Thyroid gland (tissue), 4 donors: Measurements from ENCODE around the gene TSHZ2. TPM values are rescaled to one million over a fixed set of nuclear protein-coding genes. Genes with fewer than 3 reads are reported as not detected.

ENCODE experiments used
- DNase-seq, 2 donors: peaks; one replicate each; pipeline ENCODE4 v3.0.0-alpha.2; 2019
- H3K27ac ChIP-seq, 3 donors: fragments of 200-600 bp; sonication (generic); 1 replicate in 2 of 3; 2 replicates in 1 of 3; pipeline ENCODE4 v1.5.1; 2016 to 2019; ENCODE audit warnings: mild to moderate bottlenecking in 1 of 3, moderate library complexity in 1 of 3
- H3K27me3 ChIP-seq: fragments of 200-600 bp; sonication (generic); one replicate; pipeline ENCODE4 v1.5.1; 2019
- H3K36me3 ChIP-seq, 2 donors: fragments of 200-600 bp; sonication (generic); one replicate each; pipeline ENCODE4 v1.5.1; 2016 to 2019
- H3K4me1 ChIP-seq, 2 donors: fragments of 200-600 bp; sonication (generic); one replicate each; pipeline ENCODE4 v1.5.1; 2017 to 2019
- H3K4me3 ChIP-seq, 3 donors: fragments of 200-600 bp; sonication (generic); replicated peaks in 1 of 3; 1 replicate in 2 of 3; 2 replicates in 1 of 3; pipeline ENCODE4 v1.5.1; 2016; ENCODE audit warnings: mild to moderate bottlenecking in 1 of 3
- H3K9me3 ChIP-seq: fragments of 200-600 bp; sonication (generic); one replicate; pipeline ENCODE4 v1.5.1; 2017
- POLR2A ChIP-seq, 2 donors: fragments of 450-650 bp; IDR thresholded peaks; one replicate each; pipeline ENCODE4 v1.6.1; 2017; ENCODE audit warnings: antibody characterized with exemption in 2 of 2, mild to moderate bottlenecking in 2 of 2, moderate library complexity in 1 of 2
- WGBS, 2 donors: methylation state at CpG; one replicate each; pipeline ENCODE4 v1.1.5; 2017; 5-methylcytosine and 5-hydroxymethylcytosine counted together
- intact Hi-C: fragments of 100-400 bp; cut with DNase I; formaldehyde crosslinking; loops from one replicate; pipeline ENCODE4 v1.15.1; 2023
- total RNA-seq, 4 donors: library from RNA; depleted of rRNA; stranded (reverse); fragments of >200 nt; gene quantifications; one replicate each; pipeline ENCODE4 v1.2.3, GENCODE V29; 2016
- TF ChIP-seq, protein P1 (sequence below), 6 experiments: fragments of 200-600 bp in 3 of 6; fragments of 450-650 bp in 3 of 6; sonication (generic) in 3 of 6; IDR thresholded peaks; one replicate each; pipeline ENCODE4 v1.5.1; 2016 to 2019; ENCODE audit warnings: antibody characterized with exemption in 6 of 6, mild to moderate bottlenecking in 2 of 6, inconsistent platforms in 1 of 6, moderate library complexity in 1 of 6

Gene TSHZ2
- total RNA-seq, 4 donors from 2014 or later, result 11.0 to 27.9 (median 14.0) TPM

DNA sequence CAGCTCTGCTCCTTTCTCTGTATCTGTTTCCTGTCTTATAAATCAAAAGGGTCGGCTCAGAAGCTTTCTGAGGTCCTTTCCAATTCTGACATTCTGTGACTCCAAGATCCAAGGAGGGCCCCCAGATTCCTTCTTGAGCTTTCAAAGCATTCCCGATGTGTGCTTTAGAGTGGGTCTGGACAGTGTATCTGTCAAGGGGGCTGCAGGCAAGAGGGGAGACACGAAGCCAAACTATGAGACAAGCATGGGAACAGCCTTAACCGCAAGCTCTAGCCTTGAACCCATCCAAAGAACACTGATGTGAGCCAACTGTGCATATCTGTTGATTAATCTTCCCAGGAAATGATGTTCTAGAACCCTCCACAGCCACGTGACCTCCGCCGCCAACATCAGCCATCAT, 73.8 kb downstream of the TSHZ2 start:
- H3K4me1 ChIP-seq, result peaks cover 6 to 7% of the 10 kb centered on the region in 2 donors
- no peak overlapping the region for H3K4me3 ChIP-seq
- TF ChIP-seq, protein P1, sequence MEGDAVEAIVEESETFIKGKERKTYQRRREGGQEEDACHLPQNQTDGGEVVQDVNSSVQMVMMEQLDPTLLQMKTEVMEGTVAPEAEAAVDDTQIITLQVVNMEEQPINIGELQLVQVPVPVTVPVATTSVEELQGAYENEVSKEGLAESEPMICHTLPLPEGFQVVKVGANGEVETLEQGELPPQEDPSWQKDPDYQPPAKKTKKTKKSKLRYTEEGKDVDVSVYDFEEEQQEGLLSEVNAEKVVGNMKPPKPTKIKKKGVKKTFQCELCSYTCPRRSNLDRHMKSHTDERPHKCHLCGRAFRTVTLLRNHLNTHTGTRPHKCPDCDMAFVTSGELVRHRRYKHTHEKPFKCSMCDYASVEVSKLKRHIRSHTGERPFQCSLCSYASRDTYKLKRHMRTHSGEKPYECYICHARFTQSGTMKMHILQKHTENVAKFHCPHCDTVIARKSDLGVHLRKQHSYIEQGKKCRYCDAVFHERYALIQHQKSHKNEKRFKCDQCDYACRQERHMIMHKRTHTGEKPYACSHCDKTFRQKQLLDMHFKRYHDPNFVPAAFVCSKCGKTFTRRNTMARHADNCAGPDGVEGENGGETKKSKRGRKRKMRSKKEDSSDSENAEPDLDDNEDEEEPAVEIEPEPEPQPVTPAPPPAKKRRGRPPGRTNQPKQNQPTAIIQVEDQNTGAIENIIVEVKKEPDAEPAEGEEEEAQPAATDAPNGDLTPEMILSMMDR (IDR thresholded peaks at IDR 0.05), result no peak
- no peak for TF ChIP-seq POLR2A (IDR thresholded peaks at IDR 0.05)
- H3K27me3 ChIP-seq, result no peaks in the 10 kb centered on the region
- DNase-seq, result no peak
- 77 to 81% methylated on average over 7 of the region's 7 CpGs for WGBS, 2 donors
- no peaks in the 10 kb centered on the region for H3K36me3 ChIP-seq
- intact Hi-C loops, result no loop called here
- H3K9me3 ChIP-seq, result no peaks in the 10 kb centered on the region
- H3K27ac ChIP-seq, result no peak overlapping the region

DNA sequence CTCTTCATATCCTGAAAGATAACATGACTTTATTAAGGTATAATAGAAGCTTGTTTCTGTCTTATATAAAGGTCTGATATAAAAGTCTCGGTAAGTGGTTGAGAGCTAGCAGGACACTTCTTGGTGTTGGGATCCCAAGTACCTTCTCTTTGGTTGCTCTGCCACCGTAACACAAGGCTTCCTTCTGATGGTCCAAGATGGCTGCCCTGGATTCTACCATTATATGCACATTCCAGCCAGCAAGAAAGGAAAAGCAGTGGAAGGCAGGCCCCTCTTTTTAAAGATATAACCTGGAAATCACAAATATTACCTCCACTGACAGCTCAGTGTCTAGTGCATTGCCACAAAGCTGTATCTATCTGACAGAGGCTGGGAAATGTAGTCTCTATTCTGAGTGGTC, 75.0 kb downstream of the TSHZ2 start:
- intact Hi-C loops, result no loop called here
- H3K4me1 ChIP-seq, result no peaks in the 10 kb centered on the region
- 98 to 99% methylated on average over 2 of the region's 2 CpGs for WGBS, 2 donors
- no peak for DNase-seq
- no peak overlapping the region for H3K27ac ChIP-seq
- no peak overlapping the region for H3K4me3 ChIP-seq
- H3K36me3 ChIP-seq, result no peaks in the 10 kb centered on the region
- no peaks in the 10 kb centered on the region for H3K27me3 ChIP-seq
- H3K9me3 ChIP-seq, result no peaks in the 10 kb centered on the region
- TF ChIP-seq POLR2A (IDR thresholded peaks at IDR 0.05), result no peak
- TF ChIP-seq, protein P1 (IDR thresholded peaks at IDR 0.05), result no peak

DNA sequence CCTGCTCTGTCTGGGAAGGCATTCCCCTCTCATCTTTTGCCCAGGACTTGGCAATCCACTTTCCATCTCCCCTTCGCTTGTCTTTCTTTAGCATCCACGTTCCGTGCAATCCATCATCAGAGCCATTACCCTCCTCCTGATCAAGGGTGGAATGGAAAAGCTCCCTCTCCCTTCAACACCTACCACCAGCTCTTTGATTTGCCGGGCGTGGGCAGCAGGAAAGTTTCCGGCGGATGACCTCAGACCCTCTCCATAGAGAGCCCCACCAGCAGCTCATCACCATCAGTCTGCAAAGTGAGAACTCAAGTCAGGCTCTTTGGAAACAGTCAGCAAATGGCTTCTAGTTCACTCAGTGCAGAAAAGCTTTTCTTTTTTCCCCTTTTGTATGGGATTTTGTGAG, 76.2 kb downstream of the TSHZ2 start:
- Histone ChIP-seq H3K4me1 (no peaks in the 10 kb centered on the region), H3K27me3 (no peaks in the 10 kb centered on the region), H3K4me3 (no peak overlapping the region), H3K9me3 (no peaks in the 10 kb centered on the region), H3K36me3 (no peaks in the 10 kb centered on the region), H3K27ac (no peak overlapping the region)
- no peak for TF ChIP-seq POLR2A (IDR thresholded peaks at IDR 0.05)
- TF ChIP-seq, protein P1 (IDR thresholded peaks at IDR 0.05), result no peak
- 75 to 86% methylated on average over 7 of the region's 7 CpGs for WGBS, 2 donors
- no peak for DNase-seq
- intact Hi-C loops, result no loop called here

DNA sequence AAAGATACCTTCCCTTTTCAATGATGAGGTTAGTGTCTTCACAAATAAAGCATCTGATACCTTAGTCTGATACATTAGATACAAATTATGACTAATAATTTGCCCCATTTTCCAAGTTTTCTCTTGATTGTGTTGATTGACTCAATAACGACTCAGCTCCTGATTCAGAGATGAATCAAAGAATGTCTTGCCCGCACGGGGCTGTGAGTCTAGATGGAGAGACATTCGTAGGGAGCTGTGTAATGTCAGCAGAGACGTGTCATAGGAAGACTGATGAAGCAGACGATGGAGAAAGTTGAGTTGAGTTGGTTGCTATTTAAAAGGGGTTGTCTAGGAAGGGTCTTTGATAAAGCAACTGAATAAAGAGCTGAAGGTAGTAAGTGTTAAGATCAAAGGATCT, 78.2 kb downstream of the TSHZ2 start:
- Histone ChIP-seq H3K9me3 (no peaks in the 10 kb centered on the region), H3K27me3 (no peaks in the 10 kb centered on the region), H3K4me3 (no peak overlapping the region), H3K27ac (no peak overlapping the region), H3K36me3 (no peaks in the 10 kb centered on the region), H3K4me1 (no peaks in the 10 kb centered on the region)
- TF ChIP-seq POLR2A (IDR thresholded peaks at IDR 0.05), result no peak
- TF ChIP-seq, protein P1 (IDR thresholded peaks at IDR 0.05), result no peak
- intact Hi-C loops, result no loop called here
- WGBS, 2 donors, result 91 to 92% methylated on average over 6 of the region's 6 CpGs
- DNase-seq, result no peak

DNA sequence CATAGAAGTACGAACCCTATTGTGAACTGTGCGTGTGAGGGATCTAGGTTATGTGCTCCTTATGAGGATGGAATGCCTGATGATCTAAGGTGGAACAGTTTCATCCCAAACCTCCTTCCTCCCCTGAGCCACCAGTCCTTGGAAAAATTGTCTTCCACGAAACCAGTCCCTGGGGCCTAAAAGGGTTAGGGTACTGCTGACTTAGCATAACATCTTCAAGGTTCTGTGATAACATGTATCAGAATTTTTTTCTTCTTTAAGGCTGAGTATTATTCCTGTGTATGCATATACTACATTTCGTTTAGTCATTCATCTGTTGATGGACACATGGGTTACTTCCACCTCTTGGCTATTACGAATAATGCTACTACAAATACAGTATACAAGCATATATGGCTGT, 80.2 kb downstream of the TSHZ2 start:
- no peaks in the 10 kb centered on the region for H3K4me1 ChIP-seq
- WGBS, 2 donors, result 81 to 94% methylated on average over 5 of the region's 5 CpGs
- no peak overlapping the region for H3K4me3 ChIP-seq
- intact Hi-C loops, result no loop called here
- TF ChIP-seq, protein P1 (IDR thresholded peaks at IDR 0.05), result no peak
- no peak for TF ChIP-seq POLR2A (IDR thresholded peaks at IDR 0.05)
- H3K36me3 ChIP-seq, result no peaks in the 10 kb centered on the region
- H3K27ac ChIP-seq, result no peak overlapping the region
- no peak for DNase-seq
- no peaks in the 10 kb centered on the region for H3K27me3 ChIP-seq
- no peaks in the 10 kb centered on the region for H3K9me3 ChIP-seq
